Measurements from ENCODE around the gene EZR. TPM values are rescaled to one million over a fixed set of nuclear protein-coding genes. Genes with fewer than 3 reads are reported as not detected.

The EZR gene
- total and polyA plus RNA-seq, 2 donors (not counting 1 experiment from before 2014, with no cell fraction given), result 227 to 945 TPM

GRCh38 chr6:158780988-158781691, 38.0 kb downstream of the EZR start:
- Histone ChIP-seq H3K27me3 (replicated peaks in 1 of 4; ENCODE audit: control extremely low read depth in 1 of 4, control insufficient read depth in 3 of 4, insufficient read depth in 4 of 4, low read length in 3 of 4) (no peaks in the 10 kb centered on the region), H3K4me1 (ENCODE audit: control insufficient read depth in 2 of 2, insufficient read depth in 2 of 2, low read length in 2 of 2) (no peaks in the 10 kb centered on the region), H3K36me3 (replicated peaks in 1 of 2; ENCODE audit: control extremely low read depth in 1 of 2, control insufficient read depth in 1 of 2, extremely low read depth in 1 of 2, insufficient read depth in 2 of 2, low read length in 1 of 2) (peaks cover 6 to 98% of the 10 kb centered on the region in 2 experiments), H3K79me2 (ENCODE audit: control insufficient read depth, insufficient read depth, low read length) (peaks cover 90% of the 10 kb centered on the region), H3K9me3 (ENCODE audit: control extremely low read depth in 1 of 3, control insufficient read depth in 2 of 3, insufficient read depth in 1 of 3, low read length in 2 of 3) (no peaks in the 10 kb centered on the region), H3K4me2 (replicated peaks; ENCODE audit: low read depth, low read length, poor library complexity, severe bottlenecking) (no peak overlapping the region), H3K27ac (ENCODE audit: low read length in 2 of 2) (peak overlapping the region in 1 of 2 donors; percentile 3), H3K9ac (ENCODE audit: low read length) (no peak overlapping the region), H3K4me3 (ENCODE audit: control extremely low read depth in 1 of 5, extremely low read depth in 1 of 5, insufficient read depth in 1 of 5, low read depth in 2 of 5, low read length in 4 of 5) (no peak overlapping the region), H4K20me1 (ENCODE audit: control insufficient read depth, insufficient read depth, low read length, poor library complexity, severe bottlenecking) (peaks cover 98% of the 10 kb centered on the region), H2AFZ (ENCODE audit: insufficient read depth, low read depth, low read length, poor library complexity, severe bottlenecking) (no peak overlapping the region)
- TF ChIP-seq CTCF (IDR thresholded peaks at IDR 0.05) (no peak), EZH2 (IDR thresholded peaks at IDR 0.05; ENCODE audit: borderline replicate concordance, insufficient read depth, low read depth, low read length, poor library complexity, severe bottlenecking) (no peak)
- DNase-seq (no peak), ATAC-seq (ENCODE audit: low read depth) (no peak)
- H3K27me3 Mint-ChIP-seq, result no peaks in the 10 kb centered on the region
- POLR2A ChIA-PET, result interaction anchor here (0.6 to 1.0 kb wide), 2 partner anchors 10 to 1360 kb away, joined by 3 to 8 read pairs; no protein-coding TSS in a partner anchor
- no peak overlapping the region for H3K4me3 Mint-ChIP-seq
- CTCF ChIA-PET, result interaction anchor here (0.8 to 3.1 kb wide), 9 partner anchors 8 to 346 kb away, joined by 3 to 19 read pairs (median 5); no protein-coding TSS in a partner anchor
- peak overlapping the region; percentile 32 for H3K27ac Mint-ChIP-seq
- intact Hi-C loops (cut with micrococcal nuclease), result no loop called here
- no peaks in the 10 kb centered on the region for H3K9me3 Mint-ChIP-seq (ENCODE audit: insufficient read depth)
- H3K4me1 Mint-ChIP-seq, result peaks cover 17% of the 10 kb centered on the region
- WGBS (ENCODE audit: insufficient coverage), result 93% methylated on average over 8 of the region's 11 CpGs

- Mint-ChIP-seq H3K4me1 (peaks cover 17% of the 10 kb centered on the region), H3K27me3 (no peaks in the 10 kb centered on the region), H3K27ac (peak overlapping the region; percentile 32), H3K9me3 (ENCODE audit: insufficient read depth) (no peaks in the 10 kb centered on the region), H3K4me3 (no peak overlapping the region)
- H3K27ac ChIP-seq (ENCODE audit: low read length in 2 of 2), result peak overlapping the region in 1 of 2 donors; percentile 3
- POLR2A ChIA-PET, result no interaction called here
- H3K9me3 ChIP-seq (ENCODE audit: control extremely low read depth in 1 of 3, control insufficient read depth in 2 of 3, insufficient read depth in 1 of 3, low read length in 2 of 3), result no peaks in the 10 kb centered on the region
- H4K20me1 ChIP-seq (ENCODE audit: control insufficient read depth, insufficient read depth, low read length, poor library complexity, severe bottlenecking), result peaks cover 98% of the 10 kb centered on the region
- ATAC-seq (ENCODE audit: low read depth), result no peak
- peaks cover 9 to 98% of the 10 kb centered on the region in 2 experiments for H3K36me3 ChIP-seq (replicated peaks in 1 of 2; ENCODE audit: control extremely low read depth in 1 of 2, control insufficient read depth in 1 of 2, extremely low read depth in 1 of 2, insufficient read depth in 2 of 2, low read length in 1 of 2)
- no peaks in the 10 kb centered on the region for H3K4me1 ChIP-seq (ENCODE audit: control insufficient read depth in 2 of 2, insufficient read depth in 2 of 2, low read length in 2 of 2)
- H3K79me2 ChIP-seq (ENCODE audit: control insufficient read depth, insufficient read depth, low read length), result peaks cover 82% of the 10 kb centered on the region
- H3K4me2 ChIP-seq (replicated peaks; ENCODE audit: low read depth, low read length, poor library complexity, severe bottlenecking), result no peak overlapping the region
- H3K4me3 ChIP-seq (ENCODE audit: control extremely low read depth in 1 of 5, extremely low read depth in 1 of 5, insufficient read depth in 1 of 5, low read depth in 2 of 5, low read length in 4 of 5), result no peak overlapping the region
- DNase-seq, result no peak
- no peak overlapping the region for H2AFZ ChIP-seq (ENCODE audit: insufficient read depth, low read depth, low read length, poor library complexity, severe bottlenecking)
- 97% methylated on average over 4 of the region's 7 CpGs for WGBS (ENCODE audit: insufficient coverage)
- intact Hi-C loops (cut with micrococcal nuclease), result no loop called here
- H3K9ac ChIP-seq (ENCODE audit: low read length), result no peak overlapping the region
- CTCF ChIA-PET, result interaction anchor here (0.6 to 3.1 kb wide), 12 partner anchors 8 to 347 kb away, joined by 3 to 19 read pairs (median 4); no protein-coding TSS in a partner anchor
- no peak for TF ChIP-seq EZH2 (IDR thresholded peaks at IDR 0.05; ENCODE audit: borderline replicate concordance, insufficient read depth, low read depth, low read length, poor library complexity, severe bottlenecking)
- TF ChIP-seq CTCF (IDR thresholded peaks at IDR 0.05), result no peak
- no peaks in the 10 kb centered on the region for H3K27me3 ChIP-seq (replicated peaks in 1 of 4; ENCODE audit: control extremely low read depth in 1 of 4, control insufficient read depth in 3 of 4, insufficient read depth in 4 of 4, low read length in 3 of 4)
Observed at GRCh38 chr6:158780246-158780884, 38.8 kb downstream of the EZR start.
